Transverse colon (tissue), 3 donors: ENCODE results near the gene ELOA2.
"Not testable (repeated sequence)": the region's sequence is repeated elsewhere in the genome, so short reads cannot be mapped to it uniquely, and the experiment has no call there.

ENCODE experiments used
- CTCF ChIP-seq, 5 experiments: fragments of 200-600 bp in 3 of 5; fragments of 450-650 bp in 2 of 5; sonication (generic) in 3 of 5; IDR thresholded peaks; 1 replicate in 2 of 5; 2 replicates in 3 of 5; pipeline ENCODE4 v1.5.1; 2016 to 2017; ENCODE audit warnings: antibody characterized with exemption in 5 of 5, inconsistent platforms in 3 of 5, mild to moderate bottlenecking in 2 of 5, moderate library complexity in 1 of 5
- POLR2A ChIP-seq: fragments of 450-650 bp; IDR thresholded peaks from one replicate; pipeline ENCODE4 v1.6.1; 2016; ENCODE audit warnings: antibody characterized with exemption, mild to moderate bottlenecking, moderate library complexity

DNA sequence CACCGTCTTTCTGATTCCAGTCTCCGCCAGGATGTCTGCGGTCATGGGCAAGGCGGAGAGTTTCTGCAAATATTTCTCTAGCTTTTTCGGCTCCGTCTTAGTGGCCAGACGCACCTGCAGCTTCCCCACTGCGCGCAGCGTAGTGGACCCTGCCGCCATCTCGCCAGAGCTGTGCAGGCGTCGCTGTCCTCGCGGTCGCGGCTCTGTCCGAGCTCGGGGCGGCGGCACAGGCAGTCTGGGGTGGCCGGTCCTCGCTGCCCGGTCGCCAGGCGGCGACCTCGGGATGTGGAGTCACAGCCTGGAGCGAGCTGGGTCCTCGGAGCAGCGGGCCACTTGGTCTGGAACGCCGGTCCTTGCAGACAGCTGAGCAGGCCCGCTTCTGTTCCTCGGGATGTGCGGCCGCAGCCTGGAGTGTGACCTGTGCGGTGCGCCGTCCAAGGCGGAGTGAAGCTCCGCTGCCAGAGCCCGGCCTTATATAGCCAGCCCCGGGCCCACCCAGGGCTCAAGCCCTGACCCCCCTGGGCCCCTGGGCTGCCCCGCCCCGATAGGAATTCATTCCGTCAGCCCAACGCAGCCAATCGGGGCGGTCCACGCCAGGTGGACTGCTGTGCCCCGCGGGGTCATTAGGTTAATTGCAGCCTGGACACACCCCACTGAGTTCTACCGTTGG is 5.6 kb downstream of the ELOA2 start:
- TF ChIP-seq CTCF (IDR thresholded peaks at IDR 0.05); POLR2A: not testable (repeated sequence)
